ENCODE measurements around the gene MIER1. TPM values are rescaled to one million over a fixed set of nuclear protein-coding genes. Genes with fewer than 3 reads are reported as not detected.

The MIER1 gene
- total and polyA plus RNA-seq, 9 of the 15 experiments (the other 6 are each of a cell fraction or from before 2014, with no cell fraction given), result 13.9 to 34.8 (median 21.5) TPM

DNA sequence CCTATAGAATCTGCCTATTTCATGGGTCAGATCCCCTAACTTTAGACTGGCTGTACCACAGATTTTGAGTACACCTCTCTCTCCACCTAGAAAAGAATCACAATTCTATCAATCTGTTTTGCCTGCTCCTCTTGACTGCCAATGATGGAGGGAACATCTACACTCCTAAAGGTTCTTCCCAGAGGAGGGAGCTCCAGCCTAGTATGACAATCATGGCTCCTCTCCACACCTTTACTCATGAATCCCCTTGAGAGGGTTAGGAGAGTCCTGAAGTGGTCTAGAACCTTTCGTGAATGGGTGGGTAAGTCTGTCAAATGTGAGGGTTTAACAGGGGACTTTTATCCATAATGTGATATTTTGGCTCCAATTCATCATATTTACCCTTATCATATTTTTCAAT, 48.1 kb upstream of the MIER1 start:
- POLR2A ChIA-PET, result interaction anchor here (0.6 kb wide), 1 partner anchor 15 kb away, joined by 3 read pairs; no protein-coding TSS in a partner anchor
- 0% methylated on average over 1 of the region's 1 CpG for WGBS (ENCODE audit: insufficient coverage, low coverage, missing lambda C conversion rate)
- DNase-seq (ENCODE audit: extremely low read depth in 1 of 4, low spot score in 3 of 4), result peak in 1 of 4 experiments; percentile 14
- Histone ChIP-seq H3K27ac (ENCODE audit: extremely low read depth, low read depth, low read length) (no peak overlapping the region), H3K4me3 (no peak overlapping the region), H3K9me3 (replicated peaks; ENCODE audit: control insufficient read depth, insufficient read depth, low read depth, low read length) (no peaks in the 10 kb centered on the region), H3K27me3 (ENCODE audit: control insufficient read depth in 2 of 2, insufficient read depth in 2 of 2, low read length in 2 of 2) (no peaks in the 10 kb centered on the region), H3K9ac (ENCODE audit: insufficient read depth in 1 of 2, low read depth in 2 of 2, low read length in 2 of 2) (no peak overlapping the region), H3K4me1 (replicated peaks in 1 of 2; ENCODE audit: control insufficient read depth in 2 of 2, insufficient read depth in 2 of 2, low read length in 2 of 2) (no peaks in the 10 kb centered on the region), H4K20me1 (replicated peaks; ENCODE audit: control insufficient read depth, insufficient read depth, low read length) (no peaks in the 10 kb centered on the region), H2AFZ (ENCODE audit: low read depth, low read length) (no peak overlapping the region), H3K79me2 (ENCODE audit: control insufficient read depth, insufficient read depth, low read length) (no peaks in the 10 kb centered on the region), H3K9me1 (ENCODE audit: control insufficient read depth, insufficient read depth, low read length) (no peaks in the 10 kb centered on the region), H3K4me2 (ENCODE audit: insufficient read depth, low read length) (no peak overlapping the region), H3K36me3 (ENCODE audit: control insufficient read depth, insufficient read depth, low read length) (no peaks in the 10 kb centered on the region)
- ATAC-seq, result peak; percentile 85
- intact Hi-C loops (cut with micrococcal nuclease) (loop anchor here (2.0 to 5.0 kb wide), 2 partner anchors 116 to 272 kb away; no protein-coding TSS in a partner anchor), in situ Hi-C loops (cut with MboI) (no loop called here)
- CTCF ChIA-PET (ENCODE audit: low intra/inter-chr PET ratio), result interaction anchor here (0.7 kb wide), 1 partner anchor 675 kb away, joined by 3 read pairs; no protein-coding TSS in a partner anchor
- no peak for FAIRE-seq
- BruUV-seq (replicated peaks), result no TSS peak
- TF ChIP-seq, protein P1, sequence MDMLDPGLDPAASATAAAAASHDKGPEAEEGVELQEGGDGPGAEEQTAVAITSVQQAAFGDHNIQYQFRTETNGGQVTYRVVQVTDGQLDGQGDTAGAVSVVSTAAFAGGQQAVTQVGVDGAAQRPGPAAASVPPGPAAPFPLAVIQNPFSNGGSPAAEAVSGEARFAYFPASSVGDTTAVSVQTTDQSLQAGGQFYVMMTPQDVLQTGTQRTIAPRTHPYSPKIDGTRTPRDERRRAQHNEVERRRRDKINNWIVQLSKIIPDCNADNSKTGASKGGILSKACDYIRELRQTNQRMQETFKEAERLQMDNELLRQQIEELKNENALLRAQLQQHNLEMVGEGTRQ (CRISPR knock-in tag; IDR thresholded peaks at IDR 0.05), result no peak
- TF ChIP-seq ZNF121 (CRISPR knock-in tag; conservative IDR thresholded peaks at IDR 0.05), result no peak
- TF ChIP-seq, protein P2, sequence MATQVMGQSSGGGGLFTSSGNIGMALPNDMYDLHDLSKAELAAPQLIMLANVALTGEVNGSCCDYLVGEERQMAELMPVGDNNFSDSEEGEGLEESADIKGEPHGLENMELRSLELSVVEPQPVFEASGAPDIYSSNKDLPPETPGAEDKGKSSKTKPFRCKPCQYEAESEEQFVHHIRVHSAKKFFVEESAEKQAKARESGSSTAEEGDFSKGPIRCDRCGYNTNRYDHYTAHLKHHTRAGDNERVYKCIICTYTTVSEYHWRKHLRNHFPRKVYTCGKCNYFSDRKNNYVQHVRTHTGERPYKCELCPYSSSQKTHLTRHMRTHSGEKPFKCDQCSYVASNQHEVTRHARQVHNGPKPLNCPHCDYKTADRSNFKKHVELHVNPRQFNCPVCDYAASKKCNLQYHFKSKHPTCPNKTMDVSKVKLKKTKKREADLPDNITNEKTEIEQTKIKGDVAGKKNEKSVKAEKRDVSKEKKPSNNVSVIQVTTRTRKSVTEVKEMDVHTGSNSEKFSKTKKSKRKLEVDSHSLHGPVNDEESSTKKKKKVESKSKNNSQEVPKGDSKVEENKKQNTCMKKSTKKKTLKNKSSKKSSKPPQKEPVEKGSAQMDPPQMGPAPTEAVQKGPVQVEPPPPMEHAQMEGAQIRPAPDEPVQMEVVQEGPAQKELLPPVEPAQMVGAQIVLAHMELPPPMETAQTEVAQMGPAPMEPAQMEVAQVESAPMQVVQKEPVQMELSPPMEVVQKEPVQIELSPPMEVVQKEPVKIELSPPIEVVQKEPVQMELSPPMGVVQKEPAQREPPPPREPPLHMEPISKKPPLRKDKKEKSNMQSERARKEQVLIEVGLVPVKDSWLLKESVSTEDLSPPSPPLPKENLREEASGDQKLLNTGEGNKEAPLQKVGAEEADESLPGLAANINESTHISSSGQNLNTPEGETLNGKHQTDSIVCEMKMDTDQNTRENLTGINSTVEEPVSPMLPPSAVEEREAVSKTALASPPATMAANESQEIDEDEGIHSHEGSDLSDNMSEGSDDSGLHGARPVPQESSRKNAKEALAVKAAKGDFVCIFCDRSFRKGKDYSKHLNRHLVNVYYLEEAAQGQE (IDR thresholded peaks at IDR 0.05; ENCODE audit: borderline replicate concordance), result peak; percentile 51; the same call in 1 of the 2 replicates
- TF ChIP-seq, protein P2 (CRISPR knock-in tag; IDR thresholded peaks at IDR 0.05; ENCODE audit: low read depth), result no peak
- no peak for TF ChIP-seq MTF1 (CRISPR knock-in tag; IDR thresholded peaks at IDR 0.05; ENCODE audit: borderline replicate concordance)
- TF ChIP-seq RAD21 (CRISPR knock-in tag; conservative IDR thresholded peaks at IDR 0.05 in 1 of 2, IDR thresholded peaks at IDR 0.05 in 1 of 2), result peak in 1 of 2 experiments; percentile 50; a peak in 2 of 4 replicates
- no peak for TF ChIP-seq FOXK1 (CRISPR knock-in tag; IDR thresholded peaks at IDR 0.05; ENCODE audit: borderline replicate concordance)
- TF ChIP-seq ZSCAN29 (IDR thresholded peaks at IDR 0.05), result no peak
- no peak for TF ChIP-seq MTA3 (IDR thresholded peaks at IDR 0.05; ENCODE audit: borderline replicate concordance)
- no peak for TF ChIP-seq DACH1 (IDR thresholded peaks at IDR 0.05; ENCODE audit: partially characterized antibody)
- TF ChIP-seq NEUROD1 (IDR thresholded peaks at IDR 0.05; ENCODE audit: borderline replicate concordance, low read depth, low read length, partially characterized antibody), result no peak
- no peak for TF ChIP-seq EP300 (IDR thresholded peaks at IDR 0.05; ENCODE audit: low read length)

All from K562 (cell line).